Karpas-422 (cell line): Measurements from ENCODE around the gene C6orf89. TPM values are rescaled to one million over a fixed set of nuclear protein-coding genes. Genes with fewer than 3 reads are reported as not detected.

Experiments used
- DNase-seq: peaks from one replicate; pipeline ENCODE4 v3.0.0-alpha.2; 2015
- H2AFZ ChIP-seq: fragments of 200-600 bp; sonication (generic); 2 replicates; pipeline ENCODE4 v1.6.1; 2014; ENCODE audit warnings: antibody characterized with exemption, low read length, mixed read lengths
- H3K27ac ChIP-seq: fragments of 200-600 bp; sonication (generic); 2 replicates; pipeline ENCODE4 v1.5.1; 2014; ENCODE audit warnings: mild to moderate bottlenecking, low read length, moderate library complexity
- H3K27me3 ChIP-seq: fragments of 200-600 bp; sonication (generic); 2 replicates; pipeline ENCODE4 v1.6.1; 2014; ENCODE audit warnings: low read length, mixed read lengths
- H3K36me3 ChIP-seq: fragments of 200-600 bp; sonication (generic); 2 replicates; pipeline ENCODE4 v1.6.1; 2014; ENCODE audit warnings: low read length, mixed read lengths; ENCODE audit not compliant: insufficient read depth
- H3K4me1 ChIP-seq: fragments of 200-600 bp; sonication (generic); 2 replicates; pipeline ENCODE4 v1.6.1; 2014; ENCODE audit warnings: mild to moderate bottlenecking, low read length, mixed read lengths
- H3K4me2 ChIP-seq: fragments of 200-600 bp; sonication (generic); 2 replicates; pipeline ENCODE4 v1.6.1; 2014; ENCODE audit warnings: low read length, low read depth, mild to moderate bottlenecking; ENCODE audit not compliant: poor library complexity, severe bottlenecking
- H3K4me3 ChIP-seq: fragments of 200-600 bp; sonication (generic); 2 replicates; pipeline ENCODE4 v1.5.1; 2014; ENCODE audit warnings: mild to moderate bottlenecking, antibody characterized with exemption, low read length, mixed read lengths
- H3K79me2 ChIP-seq: fragments of 200-600 bp; sonication (generic); 2 replicates; pipeline ENCODE4 v1.6.1; 2014; ENCODE audit warnings: mild to moderate bottlenecking, low read length, mixed read lengths
- H3K9ac ChIP-seq: fragments of 200-600 bp; sonication (generic); 2 replicates; pipeline ENCODE4 v1.6.0; 2014; ENCODE audit warnings: low read length
- H3K9me2 ChIP-seq: fragments of 200-600 bp; sonication (generic), shearing (Covaris generic); replicated peaks from 2 replicates; pipeline ENCODE4 v1.6.0; 2014; ENCODE audit warnings: mild to moderate bottlenecking, low read length, moderate library complexity; ENCODE audit not compliant: insufficient read depth
- H3K9me3 ChIP-seq: fragments of 300-700, 200-600 bp; sonication (generic); 2 replicates; pipeline ENCODE4 v1.6.1; 2014; ENCODE audit warnings: low read length, mixed read lengths
- H4K20me1 ChIP-seq: fragments of 200-600 bp; sonication (generic); 2 replicates; pipeline ENCODE4 v1.6.1; 2014; ENCODE audit warnings: mild to moderate bottlenecking, antibody characterized with exemption, low read length, low read depth; ENCODE audit not compliant: insufficient read depth
- total RNA-seq: library from RNA; depleted of rRNA; stranded (reverse); fragments of >200 nt; shearing (Covaris generic); gene quantifications from 2 replicates; pipeline ENCODE4 v1.2.3, GENCODE V29; 2014; ENCODE audit warnings: low replicate concordance

The C6orf89 gene
- total RNA-seq, 1 experiment from 2014 or later: 53.1 TPM

DNA sequence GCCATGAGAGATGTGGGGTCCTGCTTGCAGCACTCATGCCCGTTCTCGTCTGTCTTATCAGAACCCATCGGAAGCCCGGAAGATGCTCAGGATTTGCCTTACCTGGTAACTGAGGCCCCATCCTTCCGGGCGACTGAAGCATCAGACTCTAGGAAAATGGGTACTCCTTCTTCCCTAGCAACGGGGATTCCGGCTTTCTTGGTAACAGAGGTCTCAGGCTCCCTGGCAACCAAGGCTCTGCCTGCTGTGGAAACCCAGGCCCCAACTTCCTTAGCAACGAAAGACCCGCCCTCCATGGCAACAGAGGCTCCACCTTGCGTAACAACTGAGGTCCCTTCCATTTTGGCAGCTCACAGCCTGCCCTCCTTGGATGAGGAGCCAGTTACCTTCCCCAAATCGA lies 77.1 kb downstream of the C6orf89 start:
- H3K4me3 ChIP-seq: no peak overlapping the region
- peak overlapping the region; percentile 11 for H3K4me2 ChIP-seq
- H3K9me3 ChIP-seq: no peaks in the 10 kb centered on the region
- H3K9ac ChIP-seq: no peak overlapping the region
- no peaks in the 10 kb centered on the region for H3K27me3 ChIP-seq
- DNase-seq: peak; percentile 87
- H3K4me1 ChIP-seq: peaks cover 17% of the 10 kb centered on the region
- H3K79me2 ChIP-seq: no peaks in the 10 kb centered on the region
- peak overlapping the region; percentile 24; the same call in 1 of the 2 replicates for H2AFZ ChIP-seq
- no peaks in the 10 kb centered on the region for H4K20me1 ChIP-seq
- peaks cover 8% of the 10 kb centered on the region; the same call in 1 of the 2 replicates for H3K36me3 ChIP-seq
- no peak overlapping the region for H3K27ac ChIP-seq
- H3K9me2 ChIP-seq: no peaks in the 10 kb centered on the region

DNA sequence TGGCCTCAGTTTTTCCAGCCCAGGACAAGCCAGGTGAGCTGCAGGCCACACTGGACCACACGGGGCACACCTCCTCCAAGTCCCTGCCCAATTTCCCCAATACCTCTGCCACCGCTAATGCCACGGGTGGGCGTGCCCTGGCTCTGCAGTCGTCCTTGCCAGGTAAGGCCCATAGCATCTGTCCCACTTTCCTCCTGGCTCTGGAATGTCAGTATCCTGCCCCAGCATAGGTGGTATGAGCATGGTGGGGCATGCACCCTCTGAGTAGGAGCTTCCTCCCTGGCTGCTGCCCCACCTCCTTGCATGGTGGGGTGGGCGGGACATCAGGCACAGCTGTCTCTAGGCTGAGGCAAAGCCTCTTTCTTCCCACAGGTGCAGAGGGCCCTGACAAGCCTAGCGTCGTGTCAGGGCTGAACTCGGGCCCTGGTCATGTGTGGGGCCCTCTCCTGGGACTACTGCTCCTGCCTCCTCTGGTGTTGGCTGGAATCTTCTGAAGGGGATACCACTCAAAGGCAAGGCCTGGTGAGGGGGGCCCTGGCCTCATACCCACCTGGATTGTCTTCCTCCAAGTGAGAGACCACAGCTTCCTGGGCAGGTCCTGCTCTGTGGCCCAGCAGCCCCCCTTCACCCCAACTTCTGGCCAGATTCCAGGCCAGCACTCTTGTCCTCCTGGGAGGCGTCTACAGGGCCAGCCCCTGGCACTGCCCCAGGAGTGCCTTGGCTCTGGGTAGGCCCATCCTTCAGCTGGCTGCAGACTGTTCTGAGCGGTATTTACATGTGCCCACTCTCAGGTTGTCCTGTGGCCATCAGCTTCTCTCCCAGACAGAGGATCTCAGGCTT lies 77.9 kb downstream of the C6orf89 start:
- H3K27ac ChIP-seq: no peak overlapping the region
- H3K4me1 ChIP-seq: peaks cover 17% of the 10 kb centered on the region
- peak overlapping the region; percentile 11 for H3K4me2 ChIP-seq
- peak; percentile 78 for DNase-seq
- H3K9me2 ChIP-seq: no peaks in the 10 kb centered on the region
- no peaks in the 10 kb centered on the region for H4K20me1 ChIP-seq
- H3K36me3 ChIP-seq: peaks cover 15% of the 10 kb centered on the region; the same call in 1 of the 2 replicates
- no peaks in the 10 kb centered on the region for H3K9me3 ChIP-seq
- no peaks in the 10 kb centered on the region for H3K79me2 ChIP-seq
- H3K9ac ChIP-seq: no peak overlapping the region
- peak overlapping the region; percentile 24; the same call in 1 of the 2 replicates for H2AFZ ChIP-seq
- H3K27me3 ChIP-seq: no peaks in the 10 kb centered on the region
- H3K4me3 ChIP-seq: no peak overlapping the region

DNA sequence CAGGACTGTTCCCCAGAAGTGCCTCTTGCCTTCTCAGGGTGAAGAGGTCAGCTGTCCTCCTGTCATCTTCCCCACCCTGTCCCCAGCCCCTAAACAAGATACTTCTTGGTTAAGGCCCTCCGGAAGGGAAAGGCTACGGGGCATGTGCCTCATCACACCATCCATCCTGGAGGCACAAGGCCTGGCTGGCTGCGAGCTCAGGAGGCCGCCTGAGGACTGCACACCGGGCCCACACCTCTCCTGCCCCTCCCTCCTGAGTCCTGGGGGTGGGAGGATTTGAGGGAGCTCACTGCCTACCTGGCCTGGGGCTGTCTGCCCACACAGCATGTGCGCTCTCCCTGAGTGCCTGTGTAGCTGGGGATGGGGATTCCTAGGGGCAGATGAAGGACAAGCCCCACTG lies 78.6 kb downstream of the C6orf89 start:
- Histone ChIP-seq H3K27ac (no peak overlapping the region), H2AFZ (no peak overlapping the region), H3K36me3 (peaks cover 22% of the 10 kb centered on the region; the same call in 1 of the 2 replicates), H3K4me1 (peaks cover 17% of the 10 kb centered on the region), H3K4me2 (no peak overlapping the region), H3K79me2 (no peaks in the 10 kb centered on the region), H4K20me1 (no peaks in the 10 kb centered on the region), H3K4me3 (no peak overlapping the region), H3K9me3 (no peaks in the 10 kb centered on the region), H3K27me3 (no peaks in the 10 kb centered on the region), H3K9ac (no peak overlapping the region), H3K9me2 (no peaks in the 10 kb centered on the region)
- DNase-seq: no peak

DNA sequence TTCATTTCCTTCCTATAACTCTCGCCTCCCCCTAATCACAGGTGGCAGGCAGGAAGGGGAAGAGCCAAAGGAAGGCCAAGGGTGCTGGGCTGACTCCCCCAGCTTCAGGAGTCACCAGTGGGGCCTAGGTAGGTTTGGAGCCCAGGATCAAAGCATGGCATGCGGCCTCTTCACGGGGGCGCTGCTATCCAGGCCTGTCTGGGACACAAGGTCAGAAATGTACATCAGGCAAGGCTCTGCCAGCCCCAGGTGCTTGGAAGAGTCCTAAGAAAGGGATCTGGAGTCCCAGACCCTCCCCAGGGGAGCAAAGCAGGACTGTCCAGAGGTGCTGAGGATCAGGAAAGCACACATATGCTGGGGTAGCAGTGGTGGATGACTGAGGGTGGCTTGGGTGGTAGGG lies 79.2 kb downstream of the C6orf89 start:
- Histone ChIP-seq H3K27ac (no peak overlapping the region), H3K4me1 (peaks cover 17% of the 10 kb centered on the region), H2AFZ (no peak overlapping the region), H3K9me2 (no peaks in the 10 kb centered on the region), H3K9ac (no peak overlapping the region), H4K20me1 (no peaks in the 10 kb centered on the region), H3K4me2 (no peak overlapping the region), H3K9me3 (no peaks in the 10 kb centered on the region), H3K4me3 (no peak overlapping the region), H3K79me2 (no peaks in the 10 kb centered on the region), H3K27me3 (no peaks in the 10 kb centered on the region), H3K36me3 (peaks cover 24% of the 10 kb centered on the region; the same call in 1 of the 2 replicates)
- DNase-seq: no peak

DNA sequence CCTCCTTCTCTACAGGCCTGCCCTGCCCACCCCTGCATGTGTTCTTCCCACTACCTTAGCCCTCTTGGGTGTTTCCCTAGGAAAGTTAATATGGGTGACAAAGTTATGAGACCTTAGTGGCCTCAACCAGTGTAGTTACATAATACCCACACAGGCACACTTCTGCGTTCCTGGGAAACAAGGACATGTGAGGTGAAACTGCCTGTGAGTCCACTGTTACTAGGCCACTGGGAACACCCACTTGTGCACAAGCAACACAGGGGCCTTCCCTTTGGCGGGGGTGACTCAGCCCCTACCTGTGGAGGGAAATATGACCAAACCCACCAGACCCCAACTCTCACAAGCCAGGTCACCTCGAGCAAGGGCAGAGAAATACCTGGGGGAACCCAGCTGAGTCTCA lies 81.5 kb downstream of the C6orf89 start:
- Histone ChIP-seq H3K4me1 (peaks cover 17% of the 10 kb centered on the region), H3K4me3 (no peak overlapping the region), H3K27me3 (no peaks in the 10 kb centered on the region), H3K36me3 (peaks cover 35% of the 10 kb centered on the region; the same call in 1 of the 2 replicates), H4K20me1 (no peaks in the 10 kb centered on the region), H3K27ac (no peak overlapping the region), H3K4me2 (no peak overlapping the region), H3K9me3 (no peaks in the 10 kb centered on the region), H2AFZ (no peak overlapping the region), H3K79me2 (no peaks in the 10 kb centered on the region), H3K9me2 (no peaks in the 10 kb centered on the region), H3K9ac (no peak overlapping the region)
- no peak for DNase-seq

DNA sequence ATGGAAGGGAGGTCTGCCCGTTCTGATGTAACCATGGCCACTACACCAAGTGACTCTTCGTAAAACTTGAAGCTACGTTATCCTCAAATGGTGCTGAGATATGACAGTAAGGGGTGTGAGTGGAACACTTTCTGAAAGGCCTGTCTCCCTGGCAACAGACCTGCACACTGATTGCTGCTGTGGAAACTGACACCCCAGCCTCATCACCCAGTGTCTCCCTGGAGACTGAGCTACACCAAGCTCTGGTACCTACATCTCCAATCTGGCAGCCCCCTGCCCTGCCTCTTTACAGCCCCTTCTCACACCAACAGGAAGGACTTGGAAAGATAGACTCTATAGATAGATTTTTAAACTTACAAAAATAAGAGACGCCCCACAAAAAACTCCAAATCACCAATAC lies 82.0 kb downstream of the C6orf89 start:
- no peak for DNase-seq
- Histone ChIP-seq H3K36me3 (peaks cover 38% of the 10 kb centered on the region), H3K9me3 (no peaks in the 10 kb centered on the region), H3K27me3 (no peaks in the 10 kb centered on the region), H3K4me2 (no peak overlapping the region), H3K27ac (no peak overlapping the region), H3K79me2 (no peaks in the 10 kb centered on the region), H3K4me1 (peaks cover 16% of the 10 kb centered on the region), H4K20me1 (no peaks in the 10 kb centered on the region), H2AFZ (no peak overlapping the region), H3K9me2 (no peaks in the 10 kb centered on the region), H3K9ac (no peak overlapping the region), H3K4me3 (no peak overlapping the region)

DNA sequence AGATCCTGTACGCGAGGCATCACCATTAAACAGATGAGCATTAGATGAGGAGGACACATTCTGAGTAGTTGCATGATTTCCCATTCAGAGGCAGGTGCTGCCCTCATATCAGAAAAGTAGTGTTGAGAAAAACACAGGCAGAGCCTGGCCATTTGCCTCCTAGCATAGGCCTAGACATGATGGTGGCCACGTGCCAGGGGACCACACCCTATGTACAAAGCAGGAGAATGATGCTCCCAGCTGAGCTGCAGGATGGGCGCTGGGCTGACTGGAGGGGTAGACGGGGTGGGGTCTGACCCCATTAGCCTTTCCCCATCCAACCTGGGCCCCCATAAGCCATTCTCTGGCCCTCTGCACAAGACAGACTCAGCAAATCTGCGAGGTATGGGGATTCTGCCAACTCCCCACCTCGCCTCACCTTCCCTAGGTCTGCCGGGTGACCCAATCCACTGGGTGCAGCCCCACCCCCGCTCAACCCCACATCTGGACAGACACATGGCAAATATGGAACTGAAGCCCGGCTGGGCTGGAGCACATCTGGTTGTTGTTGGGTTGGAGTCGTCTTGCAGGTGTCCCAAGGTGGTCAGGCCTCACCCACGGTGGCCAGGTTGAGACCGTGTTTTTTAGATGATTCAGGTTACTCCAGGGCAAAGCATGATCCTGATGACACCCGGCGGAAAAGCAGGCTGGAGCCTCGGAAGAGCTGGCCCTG lies 82.7 kb downstream of the C6orf89 start:
- no peaks in the 10 kb centered on the region for H3K79me2 ChIP-seq
- no peak overlapping the region for H3K4me3 ChIP-seq
- H3K4me1 ChIP-seq: peaks cover 10% of the 10 kb centered on the region
- no peak overlapping the region for H2AFZ ChIP-seq
- no peaks in the 10 kb centered on the region for H3K9me2 ChIP-seq
- H3K27ac ChIP-seq: no peak overlapping the region
- no peak overlapping the region for H3K4me2 ChIP-seq
- H3K36me3 ChIP-seq: peaks cover 43% of the 10 kb centered on the region
- DNase-seq: no peak
- no peaks in the 10 kb centered on the region for H4K20me1 ChIP-seq
- H3K9me3 ChIP-seq: no peaks in the 10 kb centered on the region
- H3K9ac ChIP-seq: no peak overlapping the region
- no peaks in the 10 kb centered on the region for H3K27me3 ChIP-seq

DNA sequence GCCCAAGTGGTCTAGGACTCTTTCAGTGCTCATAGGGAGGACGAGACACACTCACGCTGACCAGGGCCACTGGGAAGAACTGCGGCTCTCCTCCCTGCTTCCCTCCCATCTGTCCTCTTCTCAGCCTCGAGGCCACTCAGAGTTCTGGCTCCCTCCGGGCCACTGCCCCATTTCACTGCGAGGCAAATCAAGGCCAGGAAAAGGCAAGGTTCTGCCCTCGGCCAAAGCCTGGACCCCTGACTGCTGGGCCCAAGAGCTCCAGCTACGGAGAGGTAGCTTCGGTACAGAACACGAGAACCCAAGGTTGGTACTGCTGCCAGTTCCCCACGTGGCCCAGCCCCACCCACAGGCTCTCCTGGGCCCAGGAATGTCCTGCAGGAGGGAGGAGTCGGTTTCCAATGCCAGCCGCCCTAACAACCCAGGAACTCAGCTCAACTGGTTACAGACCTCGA lies 83.5 kb downstream of the C6orf89 start:
- Histone ChIP-seq H3K79me2 (no peaks in the 10 kb centered on the region), H3K27ac (no peak overlapping the region), H3K4me3 (no peak overlapping the region), H3K27me3 (no peaks in the 10 kb centered on the region), H4K20me1 (no peaks in the 10 kb centered on the region), H2AFZ (no peak overlapping the region), H3K9me2 (no peaks in the 10 kb centered on the region), H3K4me1 (peaks cover 1% of the 10 kb centered on the region), H3K4me2 (no peak overlapping the region), H3K9me3 (no peaks in the 10 kb centered on the region), H3K9ac (no peak overlapping the region), H3K36me3 (peaks cover 51% of the 10 kb centered on the region)
- DNase-seq: no peak
